NCI-H1105 treated with DMSO at 0.1 percent for 48 hours (cell line): Measurements from ENCODE around the gene SETD1A.
"Not testable (repeated sequence)": the region's sequence is repeated elsewhere in the genome, so short reads cannot be mapped to it uniquely, and the experiment has no call there.

Experiments used
- DNase-seq: peaks from one replicate; lab custom pipeline; 2025; lab: John Stamatoyannopoulos, UW

Gene SETD1A

DNA sequence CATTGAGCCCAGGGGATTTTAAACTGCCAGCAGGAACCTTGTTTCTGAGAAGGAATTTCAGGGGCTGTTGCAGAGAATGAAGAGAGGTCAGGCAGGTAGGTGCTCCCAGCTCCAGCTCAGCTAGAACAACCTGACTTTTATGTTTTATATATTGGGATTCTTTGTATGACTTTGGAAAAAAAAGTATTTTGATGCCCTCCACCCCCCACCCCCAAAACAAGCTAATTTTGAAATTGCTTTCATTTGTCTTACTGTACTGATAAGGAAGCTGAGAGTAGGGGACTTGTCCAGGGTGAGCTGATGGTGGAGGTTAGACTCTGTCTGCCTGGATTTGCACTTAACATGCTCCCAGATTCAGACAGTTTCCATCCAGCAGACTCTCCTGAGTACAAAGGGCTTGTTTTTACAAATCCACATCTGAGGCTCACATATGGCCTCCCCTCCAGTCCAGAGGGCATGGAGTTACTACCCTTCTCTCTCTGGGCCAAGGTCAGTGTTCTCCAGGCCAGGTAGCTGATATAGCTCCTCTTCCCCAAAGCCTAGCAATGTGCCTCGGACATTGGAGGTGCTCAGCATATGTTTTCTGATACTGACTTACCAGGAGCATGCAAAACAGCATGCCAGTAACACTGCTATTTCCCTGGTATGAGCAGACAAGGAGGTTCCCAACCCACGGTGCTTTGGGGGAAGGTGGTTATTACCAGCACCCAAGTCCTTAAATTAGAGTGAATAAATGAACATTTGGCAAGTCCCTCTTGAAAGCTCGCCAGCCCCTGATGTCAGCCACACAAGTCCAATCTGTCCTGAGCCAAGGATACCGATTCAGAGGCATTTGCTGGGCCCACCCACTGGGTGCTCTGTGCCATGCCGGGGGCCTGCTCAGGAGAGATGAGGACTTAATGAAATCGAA, 41.6 kb downstream of the SETD1A start:
- no peak for DNase-seq

- no peak for DNase-seq
Observed at GRCh38 chr16:31000671-31001382, 43.3 kb downstream of the SETD1A start.

DNA sequence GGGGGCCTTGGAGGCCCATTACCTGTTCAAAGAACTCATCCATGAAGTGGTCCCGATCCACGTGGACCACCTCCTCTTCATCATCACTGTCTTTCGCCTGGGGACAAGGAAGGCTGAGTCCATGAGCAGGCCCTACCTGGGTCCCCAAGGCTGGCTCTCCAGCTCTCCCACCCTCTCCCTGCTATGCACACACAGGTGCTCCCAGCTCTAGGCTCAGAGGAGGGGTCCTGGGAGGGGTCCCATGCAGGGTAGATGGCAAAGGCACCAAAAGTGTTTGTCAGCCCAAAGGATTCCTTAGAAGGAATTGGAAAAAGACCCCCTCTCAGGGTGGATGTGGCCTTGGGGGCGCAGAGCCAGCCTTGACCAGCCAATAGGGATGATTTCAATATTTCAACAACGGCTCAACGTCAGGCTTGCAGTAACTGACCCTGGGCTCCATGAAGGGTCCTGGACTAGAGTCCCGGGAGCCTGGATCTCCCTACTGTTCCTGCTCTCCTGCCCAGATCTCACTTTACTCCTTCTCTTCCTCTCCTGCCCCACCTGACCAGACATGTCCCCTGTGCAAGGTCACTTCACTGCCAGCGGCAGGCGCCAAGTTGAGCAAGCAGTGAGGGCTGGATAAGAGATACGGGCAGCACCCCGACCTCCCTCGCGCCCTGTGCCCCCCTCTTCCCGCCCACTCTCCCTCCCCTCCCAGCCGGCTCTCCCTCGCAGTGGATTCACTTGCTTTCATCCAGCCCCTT, 44.1 kb downstream of the SETD1A start:
- DNase-seq = no peak

DNA sequence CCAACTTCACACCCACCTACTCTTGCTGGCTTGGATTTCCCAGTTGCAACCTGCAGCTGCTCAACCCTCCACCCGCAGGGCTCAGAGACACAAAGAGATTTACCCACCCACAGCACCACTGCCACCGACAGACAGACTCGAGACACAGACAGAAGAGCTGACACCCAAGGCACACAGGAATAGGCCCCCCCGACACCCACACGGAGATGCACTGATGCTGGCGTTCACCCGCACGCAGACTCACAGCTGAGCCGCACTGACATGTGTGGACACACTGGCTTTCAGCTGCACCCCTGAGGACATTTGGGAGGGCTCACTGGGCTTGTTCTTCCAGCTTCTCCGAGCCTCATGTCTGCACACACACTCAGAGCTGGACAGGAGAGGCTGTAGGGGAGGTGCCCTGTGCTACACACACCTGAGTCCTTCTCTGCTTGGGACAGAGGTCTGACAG, 44.7 kb downstream of the SETD1A start:
- no peak for DNase-seq

DNA sequence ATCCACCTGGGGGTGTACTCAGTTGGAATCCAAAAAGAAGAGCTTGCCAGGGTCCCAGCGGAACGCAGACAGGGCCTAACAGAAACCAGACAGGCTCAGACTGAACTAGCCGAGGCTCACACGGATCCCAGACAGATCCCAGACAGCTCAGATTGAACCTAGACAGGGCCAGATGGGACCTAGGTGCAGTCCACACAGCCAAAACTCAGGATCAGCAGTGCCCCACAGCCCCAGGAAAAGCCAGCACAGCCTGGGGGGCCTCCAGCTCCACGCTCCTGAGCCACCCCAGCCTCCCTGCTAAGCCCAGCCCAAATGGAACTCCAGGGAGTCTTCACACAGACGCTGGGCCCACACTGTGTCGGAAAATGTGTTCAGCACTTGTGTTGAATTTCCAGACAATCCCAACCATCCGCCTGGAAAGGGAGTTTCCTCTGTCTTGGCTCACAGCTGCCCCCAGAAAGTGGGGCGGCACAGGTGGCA, 45.3 kb downstream of the SETD1A start:
- DNase-seq = no peak

DNA sequence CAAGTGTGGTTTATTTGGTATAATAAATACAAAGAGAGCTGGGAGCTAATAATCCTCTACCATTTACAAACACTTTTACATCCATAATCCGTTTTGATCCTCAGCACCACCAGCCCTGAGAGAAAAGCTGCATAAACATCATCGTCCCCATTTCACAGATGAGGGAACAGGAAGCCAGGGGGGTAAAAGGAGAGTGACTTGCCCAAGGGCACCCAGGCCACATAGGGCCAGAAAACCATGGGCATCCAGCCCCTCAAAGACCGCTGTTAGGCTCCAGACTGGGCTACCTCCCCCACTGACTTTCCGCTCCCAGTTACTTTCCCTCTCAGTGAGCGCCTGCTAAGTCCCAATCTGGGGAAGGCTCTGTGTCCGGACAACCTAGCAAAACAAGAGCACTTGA, 46.2 kb downstream of the SETD1A start:
- DNase-seq = no peak

DNA sequence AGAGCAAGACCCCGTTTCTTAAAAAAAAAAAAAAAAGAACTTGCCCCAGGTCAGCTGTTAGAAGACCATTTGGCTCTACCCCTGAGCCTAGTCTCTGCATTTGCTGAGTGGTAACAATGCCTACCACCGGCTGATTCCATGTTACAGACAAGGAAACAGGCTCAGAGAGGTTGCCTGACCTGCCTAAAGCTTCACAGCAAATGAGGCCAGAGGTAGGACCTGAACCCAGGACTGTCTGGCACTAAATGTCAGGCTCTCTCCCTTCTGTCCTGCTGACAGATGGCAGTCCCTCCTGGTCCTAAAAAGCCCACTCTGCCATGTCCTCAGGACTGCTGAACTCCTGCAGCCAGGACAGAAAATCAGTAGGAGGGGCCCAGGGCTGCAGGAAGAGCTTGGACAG, 47.1 kb downstream of the SETD1A start:
- no peak for DNase-seq

DNA sequence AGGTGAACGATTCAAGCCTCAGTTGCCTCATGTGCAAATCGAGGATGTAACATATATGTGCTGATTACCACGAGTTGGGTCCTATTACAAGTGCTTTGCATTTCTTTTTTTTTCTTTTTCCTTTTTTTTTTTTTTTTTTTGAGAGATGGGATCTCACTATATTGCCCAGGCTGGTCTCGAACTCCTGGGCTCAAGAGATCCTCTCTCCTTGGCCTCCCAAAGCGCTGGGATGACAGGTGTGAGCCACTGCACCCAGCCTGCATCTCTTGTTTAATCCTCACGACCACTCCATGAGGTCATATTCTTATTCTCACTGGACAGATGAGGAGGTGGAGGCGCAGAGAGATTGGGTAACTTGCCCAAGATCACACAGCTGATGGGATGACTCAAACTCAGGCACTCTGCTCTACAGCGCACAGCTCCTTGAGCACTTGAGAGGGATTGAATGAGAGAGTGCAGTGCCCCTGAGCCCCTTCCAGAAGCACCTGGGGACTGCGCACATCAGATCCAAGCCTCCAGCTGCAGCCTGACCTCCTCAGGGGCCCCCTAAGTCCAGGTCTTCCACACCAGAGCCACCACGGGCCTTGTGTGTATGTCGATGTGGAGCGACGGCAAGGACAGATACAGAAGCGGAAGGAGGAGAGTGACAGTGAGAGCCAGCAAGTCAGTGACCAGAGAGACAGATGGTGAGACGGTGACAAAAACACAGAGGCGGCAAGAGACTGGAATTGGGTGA, 48.0 kb downstream of the SETD1A start:
- no peak for DNase-seq

DNA sequence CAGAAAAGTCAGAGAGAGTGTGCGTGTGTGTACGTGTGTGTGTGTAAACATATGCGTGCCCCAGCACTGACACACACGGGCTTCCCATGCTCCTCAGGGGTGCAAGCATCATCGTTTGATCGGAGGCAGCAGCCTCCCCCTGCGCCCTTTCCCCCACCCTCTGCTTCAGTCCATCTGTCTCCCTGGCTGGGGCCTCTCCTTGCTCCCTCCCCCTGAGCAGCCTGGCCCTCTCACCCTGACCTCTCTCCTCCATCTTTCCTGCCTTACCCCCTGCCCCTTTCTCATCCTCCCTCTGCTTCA, 48.5 kb downstream of the SETD1A start:
- DNase-seq = no peak

GRCh38 chr16:31006589-31006988, 49.0 kb downstream of the SETD1A start:
- DNase-seq = no peak

GRCh38 chr16:31007684-31008083, 50.1 kb downstream of the SETD1A start:
- DNase-seq = no peak

- DNase-seq = no peak
Observed at GRCh38 chr16:31008149-31008548, 50.6 kb downstream of the SETD1A start.

DNA sequence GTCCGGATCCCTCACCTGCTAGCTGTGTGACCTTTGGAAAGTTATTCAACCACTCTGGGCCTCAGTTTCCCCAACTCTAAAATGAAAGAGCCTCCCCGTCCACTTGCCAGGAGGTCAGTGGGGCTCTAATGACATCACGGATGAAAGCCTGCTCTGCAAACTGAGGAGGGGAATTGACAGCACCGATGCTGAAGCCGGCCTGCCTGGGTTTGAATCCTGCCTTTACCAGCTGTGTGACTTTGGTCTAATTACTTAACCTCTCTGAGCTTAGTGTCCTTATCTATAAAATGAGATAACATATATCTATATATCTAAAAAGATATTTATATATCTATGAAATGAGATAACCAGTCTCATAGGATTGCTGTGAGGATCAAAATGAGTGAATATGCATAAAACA, 51.0 kb downstream of the SETD1A start:
- DNase-seq = no peak

DNA sequence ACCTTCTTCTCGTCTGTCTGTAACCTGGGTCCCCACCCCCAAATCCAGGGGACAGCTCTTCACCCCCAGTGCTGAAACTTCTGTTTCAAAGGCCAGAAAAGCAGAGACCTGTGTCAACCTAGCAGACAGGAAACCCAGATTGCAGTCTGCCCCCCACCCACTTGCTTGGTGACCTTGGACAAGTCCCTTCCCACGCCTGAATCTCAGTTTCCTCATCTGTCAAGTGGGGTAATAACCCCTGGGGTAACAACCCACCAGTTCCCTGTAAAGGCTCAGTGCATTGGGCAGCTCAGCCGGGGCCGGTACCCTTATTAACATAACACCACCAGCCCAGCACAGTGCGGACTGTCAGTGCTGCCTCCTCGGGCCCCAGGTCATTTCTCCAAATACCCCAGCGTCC, 51.6 kb downstream of the SETD1A start:
- DNase-seq = no peak

DNA sequence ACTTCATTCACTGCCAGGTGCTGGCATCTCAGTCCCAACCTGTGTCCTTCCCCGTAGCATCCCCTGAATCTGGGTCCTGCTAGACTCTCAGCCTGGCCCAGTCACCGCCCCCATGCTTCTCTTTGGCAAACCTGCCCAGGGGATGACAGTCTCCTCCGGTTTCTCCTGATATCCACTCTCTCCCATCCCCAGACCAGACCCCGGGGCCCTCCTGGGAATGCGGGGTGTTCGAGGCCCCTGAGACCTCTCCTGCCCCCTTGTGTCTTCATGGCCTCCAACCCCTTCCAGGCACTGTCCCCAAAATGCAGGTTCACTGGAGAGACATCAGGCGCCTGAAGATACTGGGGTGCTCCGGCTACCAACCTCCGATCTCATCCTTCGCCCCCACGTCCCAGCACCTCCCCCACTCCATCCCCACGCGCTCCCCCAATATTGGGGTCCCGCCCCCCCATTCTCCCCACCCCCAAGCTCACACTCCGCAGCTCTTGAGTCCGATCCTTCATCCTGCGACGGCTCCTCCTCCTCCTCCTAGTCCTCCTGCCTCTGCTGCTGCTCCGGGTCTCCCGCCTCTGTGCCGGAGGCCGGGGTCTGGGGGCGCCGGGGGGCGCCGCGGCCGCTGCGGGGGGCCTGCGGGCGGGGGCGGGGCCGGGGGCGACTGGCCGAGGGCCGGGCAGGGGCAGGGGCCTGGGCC, 52.5 kb downstream of the SETD1A start:
- no peak for DNase-seq

DNA sequence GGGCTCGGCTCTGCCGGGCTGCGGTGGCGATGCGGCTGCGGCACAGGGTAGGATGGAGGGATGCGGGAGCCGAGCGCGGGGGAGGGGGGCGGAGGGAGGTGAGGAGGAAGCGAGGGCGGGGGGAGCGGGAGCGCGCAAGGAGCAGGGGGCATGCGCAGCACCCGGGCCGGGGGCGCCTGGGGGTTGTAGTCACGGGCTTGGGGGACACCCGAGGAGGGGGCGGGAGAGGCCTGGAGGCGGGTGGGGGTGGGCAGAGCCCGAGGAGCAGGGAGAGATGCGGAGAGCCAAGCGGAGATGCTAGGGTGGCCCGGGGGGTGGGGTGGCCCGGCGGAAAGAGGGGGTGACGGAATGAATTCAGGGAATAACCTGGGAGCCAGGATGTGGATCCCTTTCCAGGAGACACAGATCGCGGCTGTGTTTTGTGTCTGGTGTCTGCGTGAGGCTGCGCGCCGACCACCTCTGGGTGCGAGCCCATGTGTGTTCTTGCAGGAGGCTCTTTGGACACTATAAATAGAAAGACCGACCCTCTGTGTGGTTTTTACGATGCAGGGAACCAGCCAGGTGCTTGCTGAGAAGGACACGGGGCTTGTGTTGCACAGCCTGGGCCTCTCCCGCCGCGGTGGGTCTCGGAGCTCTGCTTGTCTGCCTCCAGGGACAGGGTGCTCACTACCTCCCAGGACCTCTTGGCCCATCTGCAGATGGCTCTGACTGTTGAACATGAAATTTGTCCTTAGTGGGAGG, 53.2 kb downstream of the SETD1A start, which contains the start of gene STX1B:
STX1B (minus strand) TSS at position 54 of the 741 bp plus-strand sequence. CDS start 242 bp downstream, outside the sequence.
- DNase-seq = peak; percentile 43

- DNase-seq = not testable (repeated sequence)
Observed at GRCh38 chr16:31011815-31012214, 54.3 kb downstream of the SETD1A start.

DNA sequence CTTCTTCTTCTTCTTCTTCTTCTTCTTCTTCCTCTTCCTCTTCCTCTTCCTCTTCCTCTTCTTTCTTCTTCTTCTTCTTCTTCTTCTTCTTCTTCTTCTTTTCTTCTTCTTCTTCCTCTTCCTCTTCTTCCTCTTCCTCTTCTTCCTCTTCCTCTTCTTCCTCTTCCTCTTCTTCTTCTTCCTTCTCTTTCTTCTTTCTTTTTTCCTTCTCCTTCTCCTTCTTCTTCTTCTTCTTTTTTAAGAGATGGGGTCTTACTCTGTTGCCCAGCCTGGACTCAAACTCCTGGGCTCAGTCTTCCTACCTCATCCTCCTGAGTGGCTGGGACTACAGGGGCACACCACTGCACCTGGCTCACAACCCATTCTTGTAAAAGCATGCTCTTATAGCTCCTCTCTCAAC, 55.7 kb downstream of the SETD1A start:
- not testable (repeated sequence) for DNase-seq

DNA sequence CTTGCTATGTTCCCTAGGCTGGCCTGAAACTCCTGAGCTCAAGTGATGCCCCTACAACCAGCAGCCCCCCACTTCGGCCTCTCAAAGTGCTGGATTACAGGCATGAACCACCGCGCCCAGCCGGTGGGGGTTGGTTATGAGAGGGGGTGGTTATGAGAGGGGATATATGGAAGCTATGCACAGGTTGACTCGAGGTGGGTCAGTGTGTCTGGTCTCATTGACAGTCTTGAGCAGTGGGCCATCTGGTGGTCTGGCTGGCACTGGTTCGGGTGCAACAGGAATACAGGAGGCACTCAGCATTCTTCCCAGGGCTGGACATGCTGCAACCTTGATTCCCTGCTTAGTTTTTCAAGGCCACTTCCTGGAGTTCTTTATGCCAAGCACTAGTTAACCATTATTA, 58.5 kb downstream of the SETD1A start:
- DNase-seq = no peak

GRCh38 chr16:31017756-31018155, 60.2 kb downstream of the SETD1A start:
- DNase-seq = not testable (repeated sequence)
